Measurements from ENCODE around the gene DRG1.
"Not testable (repeated sequence)": the region's sequence is repeated elsewhere in the genome, so short reads cannot be mapped to it uniquely, and the experiment has no call there.

DRG1 gene

DNA sequence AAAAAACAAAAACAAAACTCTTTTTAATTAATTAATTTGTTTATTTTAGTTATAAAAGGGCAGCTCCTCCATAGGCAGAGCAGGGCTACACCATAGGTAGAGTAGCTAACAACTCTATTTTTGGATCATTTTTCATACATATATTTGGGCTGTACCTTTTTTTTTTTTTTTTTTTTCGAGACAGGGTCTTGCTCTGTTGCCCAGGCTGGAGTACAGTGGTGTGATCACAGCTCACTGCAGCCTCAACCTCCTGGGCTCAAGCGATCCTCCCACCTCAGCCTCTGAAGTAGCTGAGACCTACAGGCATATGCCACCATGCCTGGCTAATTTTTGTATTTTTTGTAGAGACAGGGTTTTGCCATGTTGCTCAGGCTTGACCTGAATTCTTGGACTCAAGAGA is 2.9 kb downstream of the DRG1 start:
- Mint-ChIP-seq H3K4me1 (peaks cover 7 to 13% of the 10 kb centered on the region in 2 donors), H3K36me3 (peaks cover 19 to 33% of the 10 kb centered on the region in 2 donors)
- H3K4me3 Mint-ChIP-seq; H3K9me3 Mint-ChIP-seq; DNase-seq; H3K27me3 Mint-ChIP-seq; ATAC-seq (replicated peaks); H3K27ac Mint-ChIP-seq: not testable (repeated sequence)

DNA sequence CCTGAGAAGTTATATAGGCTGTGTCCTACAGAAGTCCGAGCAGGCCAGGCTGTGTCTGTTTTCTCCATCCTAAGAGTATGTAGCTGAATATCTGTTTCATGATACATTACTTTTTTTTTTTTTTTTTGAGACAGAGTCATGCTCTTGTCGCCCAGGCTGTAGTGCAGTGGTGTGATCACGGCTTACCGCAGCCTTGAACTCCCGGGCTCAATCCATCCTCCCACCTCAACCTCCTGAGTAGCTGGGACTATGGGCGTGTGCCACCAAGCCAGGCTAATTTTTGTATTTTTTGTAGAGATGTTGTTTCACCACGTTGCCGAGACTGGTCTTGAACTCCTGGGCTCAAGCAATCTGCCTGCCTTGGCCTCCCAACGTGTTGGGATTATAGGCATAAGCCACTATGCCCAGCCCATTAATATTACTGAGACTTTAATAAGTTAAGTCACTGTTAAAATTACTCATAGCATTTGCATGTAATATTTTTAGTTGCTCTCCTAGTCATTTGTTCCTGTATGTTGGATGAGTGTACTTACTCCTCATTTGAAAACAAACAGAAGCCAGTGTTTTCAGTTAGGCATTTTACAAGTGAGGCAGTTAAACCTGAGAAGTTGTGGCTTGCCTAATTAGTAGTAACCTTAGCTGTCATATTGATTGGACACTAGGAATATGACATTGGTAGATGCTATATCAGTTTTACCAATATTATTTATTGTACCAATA is 26.1 kb downstream of the DRG1 start:
- Mint-ChIP-seq H3K27ac (no peak overlapping the region), H3K36me3 (peaks cover 53 to 57% of the 10 kb centered on the region in 2 donors)

DNA sequence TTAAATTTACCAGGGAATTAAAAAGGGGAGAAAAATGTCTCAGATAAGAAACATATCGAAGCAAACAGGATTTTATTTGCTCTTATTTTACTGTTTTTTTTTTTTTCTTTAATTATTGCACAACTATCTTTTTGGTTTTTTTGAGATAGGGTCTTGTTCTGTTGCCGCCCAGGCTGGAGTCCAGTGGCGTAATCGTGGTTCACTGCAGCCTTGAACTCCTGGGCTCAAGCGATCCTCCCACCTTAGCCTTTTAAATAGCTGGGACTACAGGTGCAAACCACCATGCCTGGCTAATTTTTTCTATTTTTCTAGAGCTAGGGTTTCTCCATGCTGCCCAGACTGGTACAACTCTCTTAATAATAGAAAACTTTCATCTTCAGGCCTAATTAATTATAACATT is 32.5 kb downstream of the DRG1 start:
- H3K4me3 Mint-ChIP-seq, result no peak overlapping the region
- no peak for DNase-seq
- no peaks in the 10 kb centered on the region for H3K9me3 Mint-ChIP-seq
- no peaks in the 10 kb centered on the region for H3K27me3 Mint-ChIP-seq
- no peak overlapping the region for H3K27ac Mint-ChIP-seq
- H3K36me3 Mint-ChIP-seq, result peaks cover 40 to 51% of the 10 kb centered on the region in 2 donors
- ATAC-seq (replicated peaks), result no peak
- peaks cover 1 to 3% of the 10 kb centered on the region in 2 donors for H3K4me1 Mint-ChIP-seq

More for the DNA sequence above, 26.1 kb downstream of the DRG1 start:
- H3K4me1 Mint-ChIP-seq, result peaks cover 0 to 3% of the 10 kb centered on the region in 2 donors
- ATAC-seq (replicated peaks) (no peak), DNase-seq (no peak)
- no peak overlapping the region for H3K4me3 Mint-ChIP-seq
- H3K27me3 Mint-ChIP-seq, result no peaks in the 10 kb centered on the region
- no peaks in the 10 kb centered on the region for H3K9me3 Mint-ChIP-seq

DNA sequence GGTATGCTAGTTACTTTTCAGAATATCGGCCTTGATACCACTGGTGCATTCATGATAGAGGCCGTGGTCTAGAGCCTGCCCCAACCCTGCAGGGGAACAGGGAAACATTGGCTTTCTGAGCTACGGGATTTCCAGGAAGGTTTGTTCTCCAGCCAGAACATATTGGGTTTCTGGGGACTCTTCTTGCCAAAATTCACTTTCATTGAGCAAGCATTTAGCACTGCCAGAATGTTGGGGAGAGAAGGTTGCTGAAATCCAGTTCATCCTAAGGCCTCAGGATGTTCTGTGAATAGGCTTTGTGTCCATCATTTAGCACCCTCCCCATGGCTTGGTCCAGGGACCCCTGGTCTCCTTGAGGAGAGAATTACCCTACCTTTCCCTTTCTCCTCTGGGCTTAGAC is 36.7 kb downstream of the DRG1 start:
- Mint-ChIP-seq H3K27me3 (no peaks in the 10 kb centered on the region), H3K4me3 (no peak overlapping the region), H3K27ac (peak overlapping the region; percentile 62), H3K4me1 (peaks cover 4 to 11% of the 10 kb centered on the region in 2 donors), H3K9me3 (no peaks in the 10 kb centered on the region), H3K36me3 (peaks cover 40 to 56% of the 10 kb centered on the region in 2 donors)
- DNase-seq (no peak), ATAC-seq (replicated peaks) (no peak)

DNA sequence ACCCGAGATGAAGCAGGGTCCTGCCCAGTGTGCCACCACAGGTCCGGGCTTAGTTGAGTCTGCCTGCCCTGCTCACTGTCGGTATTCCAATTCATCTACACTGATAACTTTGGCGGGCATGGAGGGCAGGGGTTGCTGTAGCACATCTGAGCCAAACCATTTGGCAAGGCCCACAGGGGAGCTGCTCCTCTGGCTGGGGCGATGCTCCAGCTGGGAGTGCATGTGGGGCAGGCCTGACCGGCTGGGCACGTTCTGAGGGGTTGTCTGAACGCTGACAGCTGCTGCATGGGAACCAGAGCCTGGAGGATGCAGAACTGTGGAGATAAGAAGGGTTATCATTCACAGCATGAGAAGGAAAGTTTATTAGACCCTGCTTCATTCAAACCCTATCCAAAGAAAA is 40.4 kb downstream of the DRG1 start:
- H3K27me3 Mint-ChIP-seq, result no peaks in the 10 kb centered on the region
- DNase-seq (no peak), ATAC-seq (replicated peaks) (no peak)
- no peaks in the 10 kb centered on the region for H3K9me3 Mint-ChIP-seq
- H3K4me1 Mint-ChIP-seq, result peaks cover 4 to 11% of the 10 kb centered on the region in 2 donors
- no peak overlapping the region for H3K4me3 Mint-ChIP-seq
- no peak overlapping the region for H3K27ac Mint-ChIP-seq
- H3K36me3 Mint-ChIP-seq, result peaks cover 44 to 64% of the 10 kb centered on the region in 2 donors

DNA sequence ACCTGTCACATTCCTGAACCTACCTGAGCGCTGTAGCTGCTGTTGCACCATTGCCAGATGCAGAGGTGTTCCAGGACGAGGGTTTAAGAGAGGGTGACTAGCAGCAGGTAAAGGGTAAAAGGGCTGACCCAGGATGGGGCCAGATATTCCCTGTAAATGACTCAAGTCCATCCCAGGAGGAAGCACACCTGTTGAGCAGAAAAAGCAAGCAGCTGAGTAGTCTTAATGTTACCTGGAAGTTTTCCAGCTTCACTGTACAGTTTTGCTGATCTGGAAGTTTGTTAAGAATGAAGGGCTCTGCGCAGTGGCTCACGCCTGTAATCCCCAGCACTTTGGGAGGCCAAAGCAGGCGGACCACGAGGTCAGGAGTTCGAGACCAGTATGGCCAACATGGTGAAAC is 41.3 kb downstream of the DRG1 start:
- Mint-ChIP-seq H3K4me3 (no peak overlapping the region), H3K4me1 (peaks cover 4 to 11% of the 10 kb centered on the region in 2 donors), H3K9me3 (no peaks in the 10 kb centered on the region), H3K36me3 (peaks cover 44 to 65% of the 10 kb centered on the region in 2 donors), H3K27ac (no peak overlapping the region), H3K27me3 (no peaks in the 10 kb centered on the region)
- DNase-seq (no peak), ATAC-seq (replicated peaks) (no peak)

DNA sequence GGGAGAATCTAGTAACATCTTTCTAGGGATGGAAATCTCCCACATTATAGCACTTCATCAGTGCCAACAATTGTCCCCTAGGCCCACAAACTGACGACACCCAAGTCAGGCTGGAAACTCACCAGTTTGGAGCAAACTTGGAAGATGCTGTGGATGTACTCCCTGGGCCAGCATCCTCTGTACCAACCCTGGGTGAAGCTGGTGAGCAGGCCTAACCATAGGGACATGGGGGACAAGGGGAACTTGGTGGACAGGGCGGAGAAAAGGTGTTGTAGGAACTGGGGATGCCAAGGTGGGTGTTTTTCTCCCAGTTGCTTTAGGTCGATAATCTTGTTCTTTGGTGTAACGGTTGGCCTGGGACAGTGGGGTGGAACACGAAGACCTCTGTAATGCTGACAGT is 42.2 kb downstream of the DRG1 start:
- H3K4me3 Mint-ChIP-seq, result no peak overlapping the region
- no peaks in the 10 kb centered on the region for H3K27me3 Mint-ChIP-seq
- no peaks in the 10 kb centered on the region for H3K9me3 Mint-ChIP-seq
- no peak overlapping the region for H3K27ac Mint-ChIP-seq
- ATAC-seq (replicated peaks), result no peak
- no peak for DNase-seq
- H3K4me1 Mint-ChIP-seq, result peaks cover 4 to 10% of the 10 kb centered on the region in 2 donors
- peaks cover 44 to 62% of the 10 kb centered on the region in 2 donors for H3K36me3 Mint-ChIP-seq

DNA sequence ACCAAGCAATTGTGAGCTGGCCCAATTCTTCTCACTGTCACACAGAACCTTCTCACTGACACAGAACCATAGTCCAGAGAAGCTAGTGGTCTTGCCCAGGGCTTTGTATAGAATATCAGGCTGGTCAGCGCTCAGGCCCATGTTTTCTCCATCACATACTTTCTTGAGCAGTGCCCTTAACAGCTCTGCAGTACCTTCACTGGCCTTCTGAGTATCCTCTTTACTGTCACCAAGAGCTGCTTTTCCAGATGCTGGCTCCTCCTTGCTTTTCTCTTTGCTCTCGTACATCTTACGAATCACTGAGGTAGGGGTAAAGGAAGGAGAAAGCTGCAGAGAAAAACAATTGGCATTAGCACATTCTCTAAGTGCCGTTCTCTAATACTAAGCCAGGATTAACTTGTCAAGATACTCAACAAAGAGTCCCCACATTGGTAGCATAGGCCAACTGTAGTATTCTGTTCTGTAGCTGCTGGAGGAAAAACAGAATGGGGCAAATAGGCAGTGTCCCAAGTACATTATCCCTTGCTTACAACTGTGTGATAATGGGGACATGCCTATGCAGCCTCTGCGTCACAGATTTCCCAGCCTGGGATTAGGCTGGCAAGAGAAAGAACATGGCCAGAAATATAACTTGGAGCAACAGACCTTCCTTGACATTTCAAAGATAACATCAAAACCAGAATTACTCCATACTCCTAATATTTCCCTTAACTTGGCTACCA is 43.5 kb downstream of the DRG1 start:
- Mint-ChIP-seq H3K27me3 (no peaks in the 10 kb centered on the region), H3K4me3 (no peak overlapping the region), H3K27ac (peak overlapping the region; percentile 9), H3K36me3 (peaks cover 39 to 52% of the 10 kb centered on the region in 2 donors), H3K9me3 (no peaks in the 10 kb centered on the region), H3K4me1 (no peaks in the 10 kb centered on the region)
- ATAC-seq (replicated peaks) (no peak), DNase-seq (no peak)

DNA sequence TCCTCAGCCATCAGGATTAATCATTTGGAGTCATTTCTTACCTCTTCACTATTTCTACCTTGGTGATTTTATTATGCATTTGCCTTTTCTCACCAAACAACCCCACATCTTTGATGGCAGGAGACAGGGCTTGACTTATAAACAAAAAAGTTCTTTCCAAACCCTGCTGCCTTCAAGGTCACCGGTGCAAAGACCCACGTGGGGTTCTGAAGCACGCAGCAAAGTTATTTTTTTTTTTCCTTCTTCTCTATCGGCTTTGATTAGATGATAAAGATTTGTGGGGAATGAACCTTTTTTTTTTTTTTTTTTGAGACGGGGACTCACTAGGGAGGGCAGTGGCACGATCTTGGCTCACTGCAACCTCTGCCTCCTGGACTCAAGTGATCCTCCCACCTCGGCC is 44.1 kb downstream of the DRG1 start:
- Mint-ChIP-seq H3K27ac (no peak overlapping the region), H3K4me1 (no peaks in the 10 kb centered on the region), H3K36me3 (peaks cover 39 to 56% of the 10 kb centered on the region in 2 donors), H3K9me3 (no peaks in the 10 kb centered on the region), H3K27me3 (no peaks in the 10 kb centered on the region), H3K4me3 (no peak overlapping the region)
- DNase-seq (no peak), ATAC-seq (replicated peaks) (no peak)

DNA sequence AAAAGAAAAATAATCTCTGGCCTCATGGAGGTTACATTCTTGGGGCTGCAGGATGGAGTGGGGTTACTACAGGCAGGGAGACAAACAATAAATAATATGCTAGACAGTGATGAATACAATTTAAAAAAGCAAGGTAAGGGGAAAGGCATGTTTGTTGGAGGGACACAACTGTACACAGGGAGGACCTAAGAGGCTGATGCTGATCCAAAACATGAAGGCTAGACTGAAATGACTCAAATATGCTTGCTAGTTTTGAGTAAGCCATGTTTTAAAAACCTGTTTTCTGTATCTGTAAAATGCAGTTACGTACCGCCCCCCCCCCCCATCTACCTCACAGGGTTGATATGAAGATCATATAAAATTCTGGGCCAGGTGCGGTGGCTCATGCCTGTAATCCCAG is 46.2 kb downstream of the DRG1 start:
- H3K27ac Mint-ChIP-seq, result no peak overlapping the region
- peaks cover 35 to 57% of the 10 kb centered on the region in 2 donors for H3K36me3 Mint-ChIP-seq
- H3K4me1 Mint-ChIP-seq, result peaks cover 7 to 14% of the 10 kb centered on the region in 2 donors
- ATAC-seq (replicated peaks) (no peak), DNase-seq (no peak)
- no peaks in the 10 kb centered on the region for H3K9me3 Mint-ChIP-seq
- H3K27me3 Mint-ChIP-seq, result no peaks in the 10 kb centered on the region
- H3K4me3 Mint-ChIP-seq, result no peak overlapping the region

DNA sequence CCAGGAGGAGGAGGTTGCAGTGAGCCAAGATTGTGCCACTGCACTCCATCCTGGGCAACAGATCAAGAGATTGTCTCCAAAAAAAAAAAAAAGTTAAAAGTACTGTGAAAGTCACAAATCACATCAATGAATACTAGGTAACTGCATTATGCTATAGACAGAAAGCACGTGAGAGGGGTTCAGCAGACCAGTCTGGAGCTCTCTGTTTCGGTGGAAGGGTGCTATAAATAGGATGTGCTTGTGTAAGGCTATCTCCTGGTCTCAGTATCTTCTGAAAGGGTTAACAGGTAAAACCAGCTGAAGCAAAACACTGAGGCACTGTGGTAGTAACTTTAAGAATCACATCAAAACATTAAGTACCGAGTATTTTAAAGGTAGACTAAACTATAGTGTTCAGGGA is 46.8 kb downstream of the DRG1 start:
- no peak overlapping the region for H3K27ac Mint-ChIP-seq
- no peaks in the 10 kb centered on the region for H3K9me3 Mint-ChIP-seq
- ATAC-seq (replicated peaks), result no peak
- no peak for DNase-seq
- H3K27me3 Mint-ChIP-seq, result no peaks in the 10 kb centered on the region
- peaks cover 35 to 56% of the 10 kb centered on the region in 2 donors for H3K36me3 Mint-ChIP-seq
- peaks cover 7 to 14% of the 10 kb centered on the region in 2 donors for H3K4me1 Mint-ChIP-seq
- H3K4me3 Mint-ChIP-seq, result no peak overlapping the region

DNA sequence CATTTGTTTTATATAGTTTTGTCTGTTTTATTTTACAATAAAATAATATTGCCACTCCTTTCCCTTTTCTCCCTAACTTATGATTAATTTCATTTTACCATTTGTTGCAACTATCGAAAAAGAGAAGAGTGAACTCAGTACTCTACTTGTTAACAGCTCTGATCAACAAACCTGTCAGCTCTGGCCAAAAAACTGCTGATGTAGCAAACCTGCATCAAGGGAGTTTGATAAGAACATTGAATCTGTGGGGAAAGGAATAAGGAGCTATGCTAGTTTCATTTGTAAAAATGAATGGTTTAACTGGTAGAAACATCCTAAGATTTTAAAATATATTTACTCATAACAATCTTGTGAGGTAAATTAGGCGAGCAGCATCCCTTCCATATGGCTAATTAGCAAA is 47.4 kb downstream of the DRG1 start:
- Mint-ChIP-seq H3K27me3 (no peaks in the 10 kb centered on the region), H3K4me1 (peaks cover 7 to 14% of the 10 kb centered on the region in 2 donors), H3K9me3 (no peaks in the 10 kb centered on the region), H3K27ac (no peak overlapping the region), H3K36me3 (peaks cover 37 to 57% of the 10 kb centered on the region in 2 donors), H3K4me3 (no peak overlapping the region)
- DNase-seq, result no peak
- ATAC-seq (replicated peaks), result no peak

DNA sequence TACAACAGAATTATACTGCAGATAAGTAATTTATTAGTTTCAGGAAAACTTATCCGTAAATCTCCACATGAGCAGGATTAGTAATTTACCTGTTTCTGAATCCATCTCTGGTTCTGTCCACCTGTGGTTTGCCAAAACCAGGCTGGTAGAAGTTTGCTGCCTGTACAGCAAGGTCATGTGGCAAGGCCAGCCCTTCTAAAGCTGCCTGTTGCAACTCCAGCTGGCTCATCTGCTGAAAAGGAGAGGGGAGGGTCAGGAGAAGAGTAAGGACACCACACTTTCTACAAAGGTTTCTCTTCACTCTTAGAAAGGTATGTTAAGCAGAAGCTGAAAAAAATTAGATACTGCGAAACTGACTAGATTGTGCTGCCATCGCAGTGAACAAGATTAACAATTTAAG is 47.9 kb downstream of the DRG1 start:
- Mint-ChIP-seq H3K4me1 (peaks cover 7 to 14% of the 10 kb centered on the region in 2 donors), H3K4me3 (no peak overlapping the region), H3K9me3 (no peaks in the 10 kb centered on the region), H3K27me3 (no peaks in the 10 kb centered on the region), H3K36me3 (peaks cover 33 to 52% of the 10 kb centered on the region in 2 donors), H3K27ac (no peak overlapping the region)
- DNase-seq, result no peak
- no peak for ATAC-seq (replicated peaks)

DNA sequence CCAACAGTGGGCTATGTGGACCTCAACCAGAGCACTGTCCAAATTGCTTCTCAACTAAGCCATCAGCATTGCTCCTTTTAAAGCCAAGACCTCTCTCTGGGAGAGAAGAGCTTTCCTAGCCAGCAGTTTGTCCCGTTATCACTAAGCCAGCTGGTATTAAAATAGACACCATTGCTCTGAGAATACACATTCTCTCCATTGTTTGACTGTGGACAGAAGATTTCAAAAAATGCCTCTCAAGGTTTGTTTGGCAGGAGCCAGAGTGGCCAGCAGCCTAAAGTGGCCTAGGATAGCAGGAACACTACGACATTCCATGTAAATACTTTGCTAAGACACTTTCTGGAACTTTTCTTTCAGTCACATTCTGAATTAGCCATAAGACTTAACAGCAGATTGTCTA is 49.0 kb downstream of the DRG1 start:
- Mint-ChIP-seq H3K27ac (peak overlapping the region; percentile 20), H3K36me3 (peaks cover 33 to 45% of the 10 kb centered on the region in 2 donors), H3K27me3 (no peaks in the 10 kb centered on the region), H3K4me3 (no peak overlapping the region), H3K4me1 (peaks cover 7 to 14% of the 10 kb centered on the region in 2 donors), H3K9me3 (no peaks in the 10 kb centered on the region)
- ATAC-seq (replicated peaks) (no peak), DNase-seq (no peak)

DNA sequence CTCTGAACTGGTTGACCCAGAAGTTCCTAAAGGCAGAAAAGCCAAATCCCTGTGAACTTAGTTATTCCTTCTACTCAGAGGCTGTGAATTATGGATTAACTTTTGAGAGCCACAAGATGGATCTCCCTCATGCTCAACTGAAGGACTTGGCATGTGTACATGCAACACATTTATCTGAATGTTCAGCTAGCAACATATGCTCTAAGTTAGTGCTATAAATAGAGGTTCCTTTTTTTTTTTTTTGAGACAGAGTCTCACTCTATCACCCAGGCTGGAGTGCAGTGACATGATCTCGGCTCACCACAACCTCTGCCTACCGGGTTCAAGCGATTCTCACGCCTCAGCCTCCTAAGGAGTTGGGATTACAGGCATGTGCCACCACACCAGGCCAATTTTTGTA is 50.1 kb downstream of the DRG1 start:
- H3K36me3 Mint-ChIP-seq, result peaks cover 26 to 43% of the 10 kb centered on the region in 2 donors
- no peaks in the 10 kb centered on the region for H3K27me3 Mint-ChIP-seq
- H3K4me3 Mint-ChIP-seq, result no peak overlapping the region
- peak overlapping the region; percentile 86 for H3K27ac Mint-ChIP-seq
- H3K4me1 Mint-ChIP-seq, result peaks cover 7 to 14% of the 10 kb centered on the region in 2 donors
- no peaks in the 10 kb centered on the region for H3K9me3 Mint-ChIP-seq
- ATAC-seq (replicated peaks), result peak in 1 of 2 donors; percentile 31
- DNase-seq, result no peak
